HEK293 (cell line): ENCODE results near the gene SBF2.

Experiments used
- CTCF ChIP-seq: fragments of 450-650 bp; formaldehyde crosslinking; IDR thresholded peaks from 2 replicates; pipeline ENCODE4 v1.5.1; 2016; ENCODE audit warnings: missing biosample characterization, missing genetic modification characterization
- ZNF121 ChIP-seq: fragments of 450-650 bp; formaldehyde crosslinking; IDR thresholded peaks from 2 replicates; pipeline ENCODE4 v1.5.1; 2016; ENCODE audit warnings: missing biosample characterization, missing genetic modification characterization

DNA sequence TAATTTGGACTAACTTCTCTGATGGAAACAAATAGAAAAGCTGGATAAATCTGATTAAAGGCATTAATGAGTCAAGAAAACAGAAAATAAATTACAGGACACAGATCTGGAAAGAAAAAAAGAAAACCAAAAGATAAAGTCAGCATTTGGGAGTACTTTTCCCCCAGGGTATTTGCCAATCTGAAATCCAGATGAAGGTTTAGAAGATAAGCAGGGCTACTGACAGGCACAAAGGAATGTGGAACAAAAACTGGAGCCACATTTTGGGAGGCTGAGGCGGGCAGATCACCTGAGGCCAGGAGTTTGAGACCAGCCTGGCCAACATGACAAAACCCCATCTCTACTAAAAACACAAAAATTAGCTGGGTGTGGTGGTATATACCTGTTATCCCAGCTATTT is 57.2 kb downstream of the SBF2 start:
- no peak for TF ChIP-seq ZNF121 (tag by site-specific recombination)
- TF ChIP-seq CTCF (tag by site-specific recombination) = no peak
